Retinal pigment epithelial cell (primary cell): ENCODE results near the gene POLL.

Experiments used
- DNase-seq: peaks from one replicate; pipeline ENCODE4 v3.0.0-alpha.2; 2010; ENCODE audit warnings: low read depth
- H3K4me3 ChIP-seq: 2 replicates; pipeline ENCODE4 v1.5.1; 2011; ENCODE audit warnings: mild to moderate bottlenecking, low read length, control low read depth, moderate library complexity
- TF ChIP-seq, protein P1 (sequence below): conservative IDR thresholded peaks from 2 replicates; pipeline ENCODE4 v1.5.1; 2011; ENCODE audit warnings: low read depth, low read length, control low read depth, inconsistent platforms

The POLL gene

GRCh38 chr10:101558671-101559595, 29.1 kb downstream of the POLL start:
- no peak for DNase-seq
- TF ChIP-seq, protein P1, sequence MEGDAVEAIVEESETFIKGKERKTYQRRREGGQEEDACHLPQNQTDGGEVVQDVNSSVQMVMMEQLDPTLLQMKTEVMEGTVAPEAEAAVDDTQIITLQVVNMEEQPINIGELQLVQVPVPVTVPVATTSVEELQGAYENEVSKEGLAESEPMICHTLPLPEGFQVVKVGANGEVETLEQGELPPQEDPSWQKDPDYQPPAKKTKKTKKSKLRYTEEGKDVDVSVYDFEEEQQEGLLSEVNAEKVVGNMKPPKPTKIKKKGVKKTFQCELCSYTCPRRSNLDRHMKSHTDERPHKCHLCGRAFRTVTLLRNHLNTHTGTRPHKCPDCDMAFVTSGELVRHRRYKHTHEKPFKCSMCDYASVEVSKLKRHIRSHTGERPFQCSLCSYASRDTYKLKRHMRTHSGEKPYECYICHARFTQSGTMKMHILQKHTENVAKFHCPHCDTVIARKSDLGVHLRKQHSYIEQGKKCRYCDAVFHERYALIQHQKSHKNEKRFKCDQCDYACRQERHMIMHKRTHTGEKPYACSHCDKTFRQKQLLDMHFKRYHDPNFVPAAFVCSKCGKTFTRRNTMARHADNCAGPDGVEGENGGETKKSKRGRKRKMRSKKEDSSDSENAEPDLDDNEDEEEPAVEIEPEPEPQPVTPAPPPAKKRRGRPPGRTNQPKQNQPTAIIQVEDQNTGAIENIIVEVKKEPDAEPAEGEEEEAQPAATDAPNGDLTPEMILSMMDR = no peak
- H3K4me3 ChIP-seq = no peak overlapping the region

DNA sequence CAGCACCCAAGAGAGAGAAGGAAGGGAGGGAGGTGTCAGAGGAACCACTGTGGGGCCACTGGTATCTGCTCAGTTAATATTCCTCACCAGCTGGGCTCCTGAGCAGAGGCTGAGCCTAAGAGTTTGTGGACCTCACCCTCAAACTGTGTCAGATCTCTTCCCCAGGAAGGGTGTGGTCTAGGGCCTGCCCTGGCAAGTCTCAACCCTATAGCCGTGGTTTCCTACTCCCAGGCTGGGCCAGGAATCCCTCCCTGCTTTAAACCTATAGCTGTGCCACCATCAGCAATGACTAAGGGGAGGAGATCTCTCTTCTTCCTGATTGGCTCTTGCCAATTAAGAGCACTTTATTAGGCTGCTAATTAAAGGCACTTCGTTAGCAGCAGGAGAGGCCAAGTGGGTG, 29.9 kb downstream of the POLL start:
- TF ChIP-seq, protein P1 = no peak
- H3K4me3 ChIP-seq = no peak overlapping the region
- DNase-seq = no peak

GRCh38 chr10:101557541-101557940, 30.5 kb downstream of the POLL start:
- no peak for DNase-seq
- TF ChIP-seq, protein P1 = no peak
- H3K4me3 ChIP-seq = no peak overlapping the region

- DNase-seq = no peak
- H3K4me3 ChIP-seq = no peak overlapping the region
- TF ChIP-seq, protein P1 = no peak
Observed at GRCh38 chr10:101552442-101552841, 35.6 kb downstream of the POLL start.

DNA sequence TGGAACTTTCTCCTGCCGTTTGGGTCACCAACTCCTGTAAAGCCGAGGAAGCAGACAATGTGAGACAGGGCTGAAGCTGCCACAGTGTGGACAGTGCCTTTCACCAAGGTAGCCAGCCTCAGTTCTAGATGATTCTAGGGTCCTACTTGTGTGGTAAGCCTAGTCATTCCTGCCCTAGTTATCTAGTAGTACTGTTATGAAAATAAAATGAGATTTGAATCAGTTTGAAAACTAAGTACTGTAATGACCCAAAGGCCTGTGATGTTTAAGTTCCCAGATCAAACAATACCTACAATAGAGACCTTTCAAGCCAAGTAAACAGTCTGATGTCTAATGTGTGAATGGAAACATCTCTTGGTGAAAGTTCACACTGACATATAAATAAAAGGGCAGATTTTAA, 37.1 kb downstream of the POLL start:
- no peak for DNase-seq
- TF ChIP-seq, protein P1 = no peak
- no peak overlapping the region for H3K4me3 ChIP-seq

GRCh38 chr10:101545898-101546297, 42.2 kb downstream of the POLL start:
- H3K4me3 ChIP-seq = no peak overlapping the region
- no peak for DNase-seq
- TF ChIP-seq, protein P1 = no peak

DNA sequence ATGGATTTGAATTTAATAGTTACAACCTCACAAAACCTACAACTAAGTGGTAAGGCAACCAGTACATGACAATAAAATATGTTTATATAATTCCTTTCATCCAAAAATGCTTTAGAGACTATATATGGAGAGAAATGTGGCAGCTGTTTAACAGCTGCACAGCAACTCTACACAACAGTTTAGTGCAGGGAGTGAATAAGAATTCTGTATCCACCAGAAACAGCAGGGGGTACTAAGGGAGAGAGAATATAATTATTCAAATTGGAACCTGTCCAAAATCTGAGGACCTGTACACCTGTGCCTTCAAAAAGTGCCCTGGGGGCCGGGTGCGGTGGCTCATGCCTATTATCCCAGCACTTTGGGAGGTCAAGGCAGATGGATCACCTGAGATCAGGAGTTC, 49.6 kb downstream of the POLL start:
- no peak for DNase-seq
- no peak overlapping the region for H3K4me3 ChIP-seq
- TF ChIP-seq, protein P1 = no peak
